HL-60 (cell line): ENCODE data around the gene NHLRC3.

Experiments used
- CTCF ChIP-seq: IDR thresholded peaks from one replicate; pipeline ENCODE4 v1.5.1; 2011; ENCODE audit warnings: low read length, control low read depth, inconsistent platforms; ENCODE audit not compliant: insufficient read depth
- GABPA ChIP-seq: IDR thresholded peaks from 2 replicates; pipeline ENCODE4 v1.6.1; 2012; ENCODE audit warnings: low read depth
- POLR2AphosphoS5 ChIP-seq: IDR thresholded peaks from 2 replicates; pipeline ENCODE4 v1.6.1; 2012; ENCODE audit warnings: low read depth
- REST ChIP-seq: IDR thresholded peaks from 2 replicates; pipeline ENCODE4 v1.6.1; 2012; ENCODE audit warnings: low read depth; ENCODE audit not compliant: insufficient replicate concordance
- SPI1 ChIP-seq: IDR thresholded peaks from 2 replicates; pipeline ENCODE4 v1.6.1; 2012; ENCODE audit warnings: low read depth, mild to moderate bottlenecking, borderline replicate concordance

GRCh38 chr13:39032150-39032549, 6.1 kb upstream of the NHLRC3 start:
- TF ChIP-seq CTCF (no peak), GABPA (no peak), POLR2AphosphoS5 (no peak), REST (no peak), SPI1 (no peak)
